Endodermal cell (in vitro differentiated cells): ENCODE data around the gene GSDME. TPM values are rescaled to one million over a fixed set of nuclear protein-coding genes. Genes with fewer than 3 reads are reported as not detected.

ENCODE experiments used
- DNase-seq: peaks from one replicate; pipeline ENCODE4 v3.0.0-alpha.2; 2017
- H3K27ac ChIP-seq: 2 replicates; pipeline ENCODE4 v1.5.1; 2013; ENCODE audit warnings: mild to moderate bottlenecking, low read depth, low read length, moderate library complexity
- H3K27me3 ChIP-seq: 2 replicates; pipeline ENCODE4 v1.6.1; 2013; ENCODE audit warnings: mild to moderate bottlenecking, low read length, moderate library complexity; ENCODE audit not compliant: insufficient read depth, control insufficient read depth, poor library complexity, severe bottlenecking
- H3K36me3 ChIP-seq: 2 replicates; pipeline ENCODE4 v1.7.0; 2013; ENCODE audit warnings: mild to moderate bottlenecking, low read length, moderate library complexity; ENCODE audit not compliant: control insufficient read depth, insufficient read depth
- H3K4me1 ChIP-seq: one replicate; pipeline ENCODE4 v1.7.0; 2013; ENCODE audit warnings: low read length; ENCODE audit not compliant: control insufficient read depth, insufficient read depth
- H3K4me3 ChIP-seq: 2 replicates; pipeline ENCODE4 v1.5.1; 2013; ENCODE audit warnings: mild to moderate bottlenecking, low read length, moderate library complexity
- H3K9ac ChIP-seq: 2 replicates; pipeline ENCODE4 v1.6.1; 2013; ENCODE audit warnings: mild to moderate bottlenecking, low read length, moderate library complexity; ENCODE audit not compliant: poor library complexity, severe bottlenecking; ENCODE audit errors: extremely low read depth
- H3K9me3 ChIP-seq: 2 replicates; pipeline ENCODE4 v1.6.1; 2013; ENCODE audit warnings: mild to moderate bottlenecking, low read length, moderate library complexity; ENCODE audit not compliant: control insufficient read depth
- H3K27ac Mint-ChIP-seq: 2 replicates; pipeline ENCODE4 v1.8.0; 2020; ENCODE audit warnings: mixed read lengths
- H3K27me3 Mint-ChIP-seq: 2 replicates; pipeline ENCODE4 v1.8.0; 2021; ENCODE audit warnings: mild to moderate bottlenecking, mixed read lengths; ENCODE audit not compliant: insufficient read depth
- H3K36me3 Mint-ChIP-seq: 2 replicates; pipeline ENCODE4 v1.8.0; 2020; ENCODE audit warnings: low read depth, mixed read lengths
- H3K4me1 Mint-ChIP-seq: 2 replicates; pipeline ENCODE4 v1.8.0; 2020; ENCODE audit warnings: mixed read lengths
- H3K4me3 Mint-ChIP-seq: 2 replicates; pipeline ENCODE4 v1.8.0; 2020; ENCODE audit warnings: mild to moderate bottlenecking, moderate library complexity, mixed read lengths
- H3K9me3 Mint-ChIP-seq: 2 replicates; pipeline ENCODE4 v1.8.0; 2020; ENCODE audit warnings: mild to moderate bottlenecking, mixed read lengths
- WGBS, 2 experiments: methylation state at CpG; one replicate each; pipeline versions ENCODE4 v1.1.5 to v1.1.7; 2013; ENCODE audit warnings: missing lambda C conversion rate in 2 of 2, mixed read lengths in 1 of 2; ENCODE audit not compliant: insufficient coverage in 1 of 2, insufficient read length in 1 of 2; 5-methylcytosine and 5-hydroxymethylcytosine counted together
- total RNA-seq, 2 donors: library from RNA; stranded (reverse); fragmentation: NEBNext Ultra II Directional in 1 of 2; extraction: Animal tissue kit (Norgen Biotek cat#: 25700) in 1 of 2; gene quantifications; 2 replicates in 1 of 2; 3 replicates in 1 of 2; pipeline ENCODE4 v1.2.1, GENCODE V29; 2021
- TF ChIP-seq, protein P1 (sequence below): fragments of 200-600 bp; sonication (generic); conservative IDR thresholded peaks from 2 replicates; pipeline ENCODE4 v1.5.0; 2021; ENCODE audit warnings: antibody characterized with exemption, mild to moderate bottlenecking

GSDME gene
- total RNA-seq, 2 donors from 2014 or later: 8.9 to 17.9 TPM

DNA sequence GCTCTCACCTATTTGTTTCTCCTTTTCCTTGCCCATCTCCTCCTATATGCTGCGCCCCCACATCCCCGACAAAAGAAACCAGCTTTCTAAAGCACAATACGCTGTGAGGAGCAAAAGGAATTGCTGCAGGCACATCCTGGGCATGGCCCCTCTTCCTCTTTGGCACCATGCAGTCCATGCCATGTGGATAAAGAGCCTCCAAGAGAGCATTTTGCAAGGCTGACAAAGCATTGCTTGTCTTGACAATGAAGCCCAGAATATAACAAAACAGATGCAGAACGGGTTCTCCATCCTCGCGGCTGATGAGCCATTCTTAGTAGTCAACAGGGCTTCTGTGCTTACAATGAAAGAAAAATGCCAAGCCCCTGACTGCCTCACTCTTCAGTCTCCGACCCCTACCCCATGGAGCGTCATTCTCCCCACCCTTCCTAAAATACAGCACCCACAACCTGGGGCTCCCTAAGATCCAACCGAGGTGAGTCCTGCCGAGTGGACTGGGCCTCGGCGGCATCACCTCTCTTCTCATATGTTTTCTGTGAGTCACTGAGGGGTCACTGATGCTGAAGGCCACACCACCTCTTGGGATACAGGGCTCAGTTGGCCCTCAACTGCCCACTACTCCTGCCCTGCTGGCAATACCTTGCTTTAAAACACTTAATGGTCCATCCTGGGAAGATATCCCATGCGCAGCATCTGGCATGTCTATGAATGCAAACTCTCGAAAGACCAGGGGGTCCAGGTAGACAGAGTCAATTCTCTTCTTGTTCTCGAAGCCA is 47.5 kb downstream of the GSDME start:
- TF ChIP-seq, protein P1, sequence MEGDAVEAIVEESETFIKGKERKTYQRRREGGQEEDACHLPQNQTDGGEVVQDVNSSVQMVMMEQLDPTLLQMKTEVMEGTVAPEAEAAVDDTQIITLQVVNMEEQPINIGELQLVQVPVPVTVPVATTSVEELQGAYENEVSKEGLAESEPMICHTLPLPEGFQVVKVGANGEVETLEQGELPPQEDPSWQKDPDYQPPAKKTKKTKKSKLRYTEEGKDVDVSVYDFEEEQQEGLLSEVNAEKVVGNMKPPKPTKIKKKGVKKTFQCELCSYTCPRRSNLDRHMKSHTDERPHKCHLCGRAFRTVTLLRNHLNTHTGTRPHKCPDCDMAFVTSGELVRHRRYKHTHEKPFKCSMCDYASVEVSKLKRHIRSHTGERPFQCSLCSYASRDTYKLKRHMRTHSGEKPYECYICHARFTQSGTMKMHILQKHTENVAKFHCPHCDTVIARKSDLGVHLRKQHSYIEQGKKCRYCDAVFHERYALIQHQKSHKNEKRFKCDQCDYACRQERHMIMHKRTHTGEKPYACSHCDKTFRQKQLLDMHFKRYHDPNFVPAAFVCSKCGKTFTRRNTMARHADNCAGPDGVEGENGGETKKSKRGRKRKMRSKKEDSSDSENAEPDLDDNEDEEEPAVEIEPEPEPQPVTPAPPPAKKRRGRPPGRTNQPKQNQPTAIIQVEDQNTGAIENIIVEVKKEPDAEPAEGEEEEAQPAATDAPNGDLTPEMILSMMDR: no peak
- H3K9me3 ChIP-seq: no peaks in the 10 kb centered on the region
- Mint-ChIP-seq H3K36me3 (peaks cover 5% of the 10 kb centered on the region), H3K27me3 (peaks cover 1% of the 10 kb centered on the region), H3K27ac (no peak overlapping the region), H3K4me1 (peaks cover 6% of the 10 kb centered on the region), H3K9me3 (no peaks in the 10 kb centered on the region), H3K4me3 (no peak overlapping the region)
- H3K36me3 ChIP-seq: peaks cover 4% of the 10 kb centered on the region
- H3K9ac ChIP-seq: no peak overlapping the region
- no peaks in the 10 kb centered on the region for H3K27me3 ChIP-seq
- H3K4me3 ChIP-seq: no peak overlapping the region
- WGBS, 2 experiments: 92 to 93% methylated on average over 9 to 15 of the region's 15 CpGs
- no peak for DNase-seq
- H3K27ac ChIP-seq: no peak overlapping the region
- no peaks in the 10 kb centered on the region for H3K4me1 ChIP-seq

DNA sequence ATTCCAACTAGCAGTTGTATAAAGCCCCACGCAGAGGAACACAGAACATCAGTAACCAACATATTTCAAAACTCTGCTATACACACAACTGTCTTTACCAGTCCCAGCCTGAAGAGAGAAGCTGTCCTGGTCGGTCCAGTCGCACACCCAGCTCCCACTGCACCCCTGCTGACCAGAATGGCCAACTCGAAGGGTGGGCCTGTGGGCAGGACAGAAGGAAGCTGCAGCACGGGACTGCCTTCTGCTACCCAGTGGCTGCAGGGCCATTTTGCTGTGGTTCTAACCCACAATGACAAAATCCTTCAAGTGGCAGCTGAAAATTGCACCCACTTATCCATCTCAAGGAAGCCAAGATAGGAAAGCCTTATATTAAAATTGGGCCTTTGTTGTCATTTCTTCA is 48.2 kb downstream of the GSDME start:
- Histone ChIP-seq H3K4me1 (no peaks in the 10 kb centered on the region), H3K27me3 (no peaks in the 10 kb centered on the region), H3K9me3 (no peaks in the 10 kb centered on the region), H3K36me3 (peaks cover 10% of the 10 kb centered on the region), H3K27ac (no peak overlapping the region), H3K9ac (no peak overlapping the region), H3K4me3 (no peak overlapping the region)
- Mint-ChIP-seq H3K4me1 (peaks cover 6% of the 10 kb centered on the region), H3K27me3 (peaks cover 1% of the 10 kb centered on the region), H3K4me3 (no peak overlapping the region), H3K9me3 (no peaks in the 10 kb centered on the region), H3K27ac (no peak overlapping the region), H3K36me3 (peaks cover 5% of the 10 kb centered on the region)
- TF ChIP-seq, protein P1: no peak
- WGBS, 2 experiments: 92 to 100% methylated on average over 2 to 5 of the region's 5 CpGs
- no peak for DNase-seq

DNA sequence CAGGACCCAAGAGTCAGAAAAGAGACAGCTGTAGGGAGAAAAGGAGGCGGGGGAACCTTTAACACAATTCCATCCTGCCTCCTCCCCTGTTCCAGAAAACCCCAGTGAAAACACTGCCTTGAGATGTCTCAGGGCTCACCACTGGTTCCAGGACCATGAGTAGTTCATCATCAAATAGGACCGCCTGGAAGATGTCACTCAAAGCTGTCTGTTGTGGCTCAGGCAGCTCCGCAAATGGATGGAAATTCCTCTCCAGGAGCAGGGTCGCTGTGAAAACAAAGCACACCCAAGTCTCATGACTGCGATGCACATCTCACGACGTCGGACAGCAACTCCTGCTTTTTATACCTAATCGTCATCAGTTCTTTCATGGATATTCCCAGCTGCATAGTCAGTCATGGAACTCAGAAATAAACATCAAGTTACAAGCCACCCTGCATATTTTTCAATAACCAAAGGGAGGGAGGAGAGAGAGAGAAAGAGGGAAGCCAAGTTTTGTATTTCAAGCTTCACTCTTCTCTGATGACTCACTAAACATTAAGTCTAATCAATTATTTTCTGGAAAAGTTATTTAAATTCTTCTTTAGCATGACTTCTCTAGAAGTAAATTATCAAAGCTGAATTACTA is 49.2 kb downstream of the GSDME start:
- Histone ChIP-seq H3K36me3 (peaks cover 14% of the 10 kb centered on the region), H3K4me1 (no peaks in the 10 kb centered on the region), H3K9me3 (no peaks in the 10 kb centered on the region), H3K27ac (no peak overlapping the region), H3K27me3 (no peaks in the 10 kb centered on the region), H3K9ac (no peak overlapping the region), H3K4me3 (no peak overlapping the region)
- Mint-ChIP-seq H3K4me3 (no peak overlapping the region), H3K4me1 (peaks cover 11% of the 10 kb centered on the region), H3K9me3 (no peaks in the 10 kb centered on the region), H3K27ac (no peak overlapping the region), H3K36me3 (peaks cover 5% of the 10 kb centered on the region), H3K27me3 (no peaks in the 10 kb centered on the region)
- DNase-seq: no peak
- WGBS, 2 experiments: 86 to 92% methylated on average over 5 to 9 of the region's 9 CpGs
- TF ChIP-seq, protein P1: no peak
